HG02642 (cell line): ENCODE data around the gene NR1D2.
"Not testable (repeated sequence)": the region's sequence is repeated elsewhere in the genome, so short reads cannot be mapped to it uniquely, and the experiment has no call there.

Experiments used
- ATAC-seq: cut with Tn5 transposase; IDR thresholded peaks from one replicate; pipeline ENCODE4 v1.9.1; 2021; ENCODE audit warnings: mild to moderate bottlenecking; ENCODE audit not compliant: unreplicated experiment, poor library complexity

Gene NR1D2

DNA sequence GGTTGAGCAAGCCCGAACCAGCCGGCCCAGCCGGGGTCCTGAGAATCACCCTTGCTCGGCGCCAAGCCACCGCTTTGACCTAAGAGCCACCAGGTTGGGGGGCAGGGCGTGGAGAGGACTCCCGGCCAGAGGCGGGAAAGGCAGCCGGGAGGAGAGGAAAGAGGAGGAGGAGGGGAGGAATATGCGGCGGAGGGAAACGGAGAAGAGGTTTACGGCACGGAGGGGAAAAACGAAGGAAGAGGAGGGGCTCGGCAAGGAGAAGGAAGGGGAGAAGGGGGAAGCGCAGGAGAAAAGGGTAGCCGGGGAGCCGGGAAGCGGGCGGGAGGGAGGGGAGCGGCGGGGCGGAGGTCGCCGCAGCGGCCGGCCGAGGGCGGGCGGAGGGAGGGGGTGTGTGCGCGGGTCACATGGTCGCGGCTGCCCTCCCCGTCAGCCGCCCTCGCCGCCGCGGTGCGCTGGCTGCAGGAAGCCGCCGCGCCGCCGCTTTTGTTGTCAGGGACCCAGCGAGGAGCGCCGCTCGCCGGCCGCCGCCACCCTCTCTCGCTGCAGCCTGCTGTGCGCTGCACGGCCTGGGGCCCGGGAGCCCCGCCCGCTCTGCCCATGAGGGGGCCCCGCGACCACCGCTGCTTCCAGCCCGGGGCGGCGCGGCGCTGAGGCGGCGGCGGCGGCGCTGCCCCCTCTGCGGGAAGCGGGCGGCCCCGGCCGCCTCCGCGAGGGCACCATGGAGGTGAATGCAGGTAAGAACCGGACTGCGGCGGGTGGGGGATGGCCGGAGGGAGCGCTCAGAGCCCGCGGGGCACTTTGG is at the start of gene NR1D2:
Gene NR1D2, plus strand, starts transcription at position 426 of the 802 bp plus-strand sequence. Its CDS starts 293 bp downstream, at position 719.
- peak; percentile 60 for ATAC-seq

DNA sequence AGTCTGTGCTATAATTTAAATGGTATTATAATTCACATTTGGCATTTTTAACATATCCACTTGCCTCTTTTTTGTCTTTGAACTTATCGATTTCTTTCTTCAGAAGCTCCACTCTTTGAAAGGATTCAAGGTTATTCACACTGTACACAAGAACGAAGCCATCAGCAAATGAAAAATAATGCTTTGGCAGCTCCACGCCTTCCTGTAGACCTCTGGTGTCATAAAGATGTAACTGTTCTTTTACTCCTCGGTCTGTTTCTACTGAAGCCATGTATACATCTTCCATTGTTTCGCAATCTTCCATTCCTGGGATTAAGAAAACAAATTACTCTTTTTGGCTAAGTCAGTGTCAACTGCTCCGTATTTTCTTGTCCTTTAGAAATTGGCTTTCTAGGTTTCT is 44.3 kb upstream of the NR1D2 start:
- no peak for ATAC-seq

DNA sequence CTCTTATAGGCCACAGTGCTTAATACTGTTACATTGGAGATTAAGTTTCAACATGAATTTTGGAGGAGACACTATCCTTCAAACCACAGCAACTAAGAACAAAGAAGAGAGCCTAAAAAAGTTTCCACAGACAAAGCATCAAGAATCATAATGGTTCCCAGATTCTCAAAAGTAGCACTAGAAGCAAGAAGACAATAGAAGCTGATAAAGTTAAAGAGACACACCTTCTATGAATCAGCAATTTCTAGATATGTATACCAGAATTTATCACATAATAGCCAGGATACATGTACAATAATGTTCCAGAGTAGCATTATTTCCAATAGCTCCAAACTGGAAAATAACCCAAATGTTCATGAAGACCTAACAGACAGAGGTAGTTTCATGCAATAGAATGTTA is 40.5 kb upstream of the NR1D2 start:
- ATAC-seq: no peak

- ATAC-seq: no peak
Measured at GRCh38 chr3:23909341-23909740, 35.7 kb upstream of the NR1D2 start.

GRCh38 chr3:23911397-23911796 is 33.7 kb upstream of the NR1D2 start:
- no peak for ATAC-seq

GRCh38 chr3:23912335-23912734 is 32.8 kb upstream of the NR1D2 start:
- not testable (repeated sequence) for ATAC-seq

DNA sequence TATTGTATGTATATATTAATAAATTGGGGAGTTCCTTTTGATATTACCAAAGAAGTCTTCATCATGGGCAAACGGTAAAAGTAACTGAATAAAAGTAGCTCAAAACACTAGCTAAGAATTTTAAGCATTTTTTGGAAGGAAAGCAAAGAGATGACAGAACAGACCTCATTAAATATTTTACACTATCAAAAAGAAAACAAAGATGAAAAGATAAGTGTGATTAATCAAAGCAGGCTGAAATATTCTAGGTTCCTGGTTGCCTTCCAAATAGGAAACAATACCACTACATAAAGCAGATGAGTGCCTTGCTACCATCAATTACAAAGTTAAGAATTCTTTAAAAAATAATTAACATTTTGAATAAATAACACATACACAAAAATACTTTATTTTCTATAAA is 31.9 kb upstream of the NR1D2 start:
- ATAC-seq: no peak

DNA sequence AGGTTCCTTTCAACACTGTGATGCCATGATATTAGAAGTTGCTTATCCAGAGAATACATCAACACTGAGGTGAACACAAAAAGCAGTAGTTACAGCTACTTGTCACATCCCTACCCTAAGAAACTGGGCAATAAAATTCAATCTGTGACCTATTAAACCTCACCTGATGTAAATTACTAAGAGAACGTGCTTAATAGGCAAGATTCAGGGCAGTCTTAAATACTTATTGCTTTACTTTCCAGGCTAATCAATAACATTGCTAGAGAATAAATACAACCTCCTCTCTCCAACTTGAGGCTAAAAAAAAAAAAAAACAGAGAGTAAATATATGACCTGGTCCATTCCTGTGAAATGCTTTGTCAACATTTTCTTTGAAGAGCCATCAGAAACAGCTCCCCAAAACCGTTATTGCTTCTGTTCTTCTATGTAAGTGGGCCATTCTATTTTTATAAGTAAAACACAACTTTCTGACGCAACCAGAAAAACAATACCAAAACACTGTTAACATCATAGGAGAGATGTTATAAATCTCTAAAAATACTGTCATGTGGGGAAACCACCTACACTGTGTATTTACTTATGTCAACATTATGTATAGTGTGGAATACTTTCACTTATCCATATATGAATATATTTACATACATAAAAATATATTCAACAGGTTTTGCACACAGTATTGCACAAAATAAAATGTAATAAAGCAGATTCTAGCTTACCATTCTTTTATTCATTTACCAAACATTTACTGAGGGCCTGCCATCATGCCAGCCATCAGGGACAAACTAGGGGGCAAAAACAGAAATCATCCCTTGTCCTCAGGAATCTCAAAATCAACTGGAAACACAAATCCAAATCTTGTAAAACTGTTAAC is 31.0 kb upstream of the NR1D2 start:
- no peak for ATAC-seq

GRCh38 chr3:23915537-23916108 is 29.5 kb upstream of the NR1D2 start:
- ATAC-seq: no peak

- peak; percentile 51 for ATAC-seq
Measured at GRCh38 chr3:23916152-23916885, 28.8 kb upstream of the NR1D2 start.

GRCh38 chr3:23916886-23917678 is 28.0 kb upstream of the NR1D2 start, which contains the start of the genes NKIRAS1 and RPL15:
NKIRAS1 (minus strand) TSS chr3:23916990; CDS start chr3:23910904, 6,086 bp downstream.
RPL15 (plus strand) TSS chr3:23917132; CDS start chr3:23917860, 728 bp downstream.
- peak; percentile 95 for ATAC-seq

- ATAC-seq: not testable (repeated sequence)
Measured at GRCh38 chr3:23917679-23918303, 27.3 kb upstream of the NR1D2 start.

DNA sequence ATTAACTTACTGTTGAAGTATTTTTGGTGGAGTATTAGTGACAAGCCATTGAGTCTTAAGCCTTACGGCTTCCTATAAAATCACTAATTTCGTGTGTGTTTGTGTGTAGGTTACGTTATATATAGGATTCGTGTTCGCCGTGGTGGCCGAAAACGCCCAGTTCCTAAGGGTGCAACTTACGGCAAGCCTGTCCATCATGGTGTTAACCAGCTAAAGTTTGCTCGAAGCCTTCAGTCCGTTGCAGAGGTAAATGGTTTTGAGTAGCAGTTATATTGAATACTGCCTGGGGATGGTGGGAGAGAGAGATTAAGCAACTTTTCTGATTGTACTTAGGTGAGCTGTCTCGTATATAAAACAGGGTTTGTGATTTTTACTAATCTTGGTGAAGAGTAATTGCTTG is 26.8 kb upstream of the NR1D2 start:
- not testable (repeated sequence) for ATAC-seq

DNA sequence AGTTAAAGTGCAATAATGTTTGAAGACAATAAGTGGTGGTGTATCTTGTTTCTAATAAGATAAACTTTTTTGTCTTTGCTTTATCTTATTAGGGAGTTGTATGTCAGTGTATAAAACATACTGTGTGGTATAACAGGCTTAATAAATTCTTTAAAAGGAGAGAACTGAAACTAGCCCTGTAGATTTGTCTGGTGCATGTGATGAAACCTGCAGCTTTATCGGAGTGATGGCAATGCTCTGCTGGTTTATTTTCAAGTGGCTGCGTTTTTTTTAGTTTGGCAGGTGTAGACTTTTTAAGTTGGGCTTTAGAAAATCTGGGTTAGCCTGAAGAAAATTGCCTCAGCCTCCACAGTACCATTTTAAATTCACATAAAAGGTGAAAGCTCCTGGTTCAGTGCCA is 25.5 kb upstream of the NR1D2 start:
- ATAC-seq: no peak

GRCh38 chr3:23920151-23920655 is 24.9 kb upstream of the NR1D2 start:
- no peak for ATAC-seq

- ATAC-seq: no peak
Measured at GRCh38 chr3:23921052-23921511, 24.0 kb upstream of the NR1D2 start.

GRCh38 chr3:23923786-23924185 is 21.3 kb upstream of the NR1D2 start:
- ATAC-seq: no peak

DNA sequence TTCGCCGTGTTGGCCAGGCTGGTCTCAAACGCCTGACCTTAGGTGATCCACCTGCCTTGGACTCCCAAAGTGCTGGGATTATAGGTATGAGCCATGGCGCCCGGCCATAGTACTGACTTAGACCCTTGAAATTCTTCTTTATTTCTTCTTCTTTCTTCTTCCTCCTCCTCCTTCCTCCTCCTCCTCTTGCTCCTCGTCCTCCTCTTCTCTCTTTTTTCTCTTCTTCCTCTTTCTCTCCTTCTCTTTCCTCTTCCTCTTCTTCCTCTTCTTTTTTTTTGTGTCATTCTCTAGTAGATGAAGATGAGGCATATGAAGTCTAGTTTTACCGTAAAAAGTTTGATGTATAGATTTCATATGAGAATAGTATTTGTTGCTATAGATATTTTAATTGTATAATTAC is 18.8 kb upstream of the NR1D2 start:
- ATAC-seq: no peak

GRCh38 chr3:23926736-23927135 is 18.4 kb upstream of the NR1D2 start:
- ATAC-seq: no peak
